GM21529 (cell line): ENCODE results near the gene FXYD4.
A peak's percentile ranks its signal among the peaks of the same experiment; 100 is the strongest.
"Not testable (repeated sequence)": the region's sequence is repeated elsewhere in the genome, so short reads cannot be mapped to it uniquely, and the experiment has no call there.

ENCODE experiments used
- ATAC-seq: cut with Tn5 transposase; IDR thresholded peaks from one replicate; pipeline ENCODE4 v1.9.1; 2021; ENCODE audit not compliant: unreplicated experiment

Gene FXYD4, protein sequence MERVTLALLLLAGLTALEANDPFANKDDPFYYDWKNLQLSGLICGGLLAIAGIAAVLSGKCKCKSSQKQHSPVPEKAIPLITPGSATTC

DNA sequence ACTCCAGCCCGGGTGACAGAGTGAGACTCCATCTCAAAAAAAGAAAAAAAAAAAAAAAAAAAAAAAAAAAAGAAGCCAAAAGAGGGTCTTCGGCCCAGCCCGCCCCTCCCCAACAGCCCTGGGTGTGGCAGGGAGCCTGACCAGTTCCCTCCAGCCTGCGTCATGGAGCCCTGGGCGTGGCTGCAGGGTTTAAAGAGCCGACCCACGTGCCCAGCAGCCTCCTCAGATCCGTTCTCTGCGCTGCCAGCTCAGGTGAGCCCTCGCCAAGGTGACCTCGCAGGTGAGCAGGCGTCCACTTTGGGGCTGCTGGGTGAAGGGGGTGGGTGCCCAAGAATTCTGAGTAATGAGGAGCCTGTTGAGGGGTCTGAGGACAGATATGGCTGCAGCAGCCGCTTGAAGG, at the start of gene FXYD4:
Gene FXYD4, plus strand, starts transcription at position 219 of the 400 bp plus-strand sequence. CDS start 2,111 bp downstream, outside the sequence.
- no peak for ATAC-seq

DNA sequence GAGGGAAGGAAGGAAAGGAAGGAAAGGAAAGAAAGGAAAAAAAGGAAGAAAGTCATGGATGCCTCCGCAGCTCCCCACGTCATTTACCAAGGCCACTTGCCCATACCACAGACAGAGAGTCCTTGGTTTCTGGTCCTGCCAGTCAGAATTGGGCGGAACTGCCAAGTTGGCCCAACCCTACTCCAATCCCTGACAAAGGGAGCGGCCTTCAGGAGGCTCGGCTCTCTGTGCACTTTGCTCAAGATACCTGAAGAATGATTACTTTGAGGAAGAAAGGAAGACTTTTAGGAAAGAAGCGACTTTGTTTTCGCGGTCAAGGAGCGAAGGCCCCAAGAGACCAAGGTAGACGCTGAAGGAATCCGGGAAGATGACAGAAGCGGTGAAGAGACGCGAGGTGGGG, 49.1 kb upstream of the FXYD4 start:
- no peak for ATAC-seq

DNA sequence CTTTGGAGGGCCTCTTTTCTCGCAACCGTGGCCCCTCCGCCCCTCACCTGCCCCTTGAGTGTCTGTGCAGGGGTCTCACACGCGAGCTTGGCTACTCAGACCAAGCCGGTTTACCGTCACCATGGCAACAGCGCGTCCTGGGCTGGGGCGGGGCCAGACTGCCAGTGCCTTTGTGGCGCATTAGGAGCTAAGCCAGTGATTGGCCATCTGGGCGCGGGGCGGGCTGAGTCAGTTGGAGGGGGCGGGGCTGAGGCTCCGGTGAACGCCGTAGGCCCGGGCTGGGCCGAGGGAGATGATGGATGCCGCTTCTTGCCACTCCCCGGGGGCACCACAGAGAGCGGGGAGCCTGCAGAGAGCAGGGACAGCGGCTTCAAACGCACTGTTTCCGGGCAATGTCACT, 48.7 kb upstream of the FXYD4 start:
- ATAC-seq, result peak; percentile 56

DNA sequence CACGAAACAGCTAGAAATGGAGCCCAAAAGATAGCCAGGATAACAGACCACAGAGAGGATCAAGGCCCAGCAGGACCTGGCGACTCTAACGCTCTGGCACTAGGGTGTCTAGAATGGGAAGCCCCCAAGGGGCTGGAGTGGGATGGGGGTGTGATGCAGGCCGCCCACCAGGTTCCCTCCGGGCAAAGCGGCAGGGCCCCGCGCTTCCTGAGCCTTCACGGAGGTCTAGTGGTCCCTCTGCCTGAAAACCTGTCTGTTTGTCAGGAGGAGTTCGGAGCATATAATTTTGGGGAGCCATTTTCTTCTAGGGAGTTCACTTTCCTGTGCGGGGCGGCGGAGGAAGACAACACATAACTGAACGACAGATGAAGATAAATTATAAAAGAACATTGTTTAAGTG, 48.2 kb upstream of the FXYD4 start:
- no peak for ATAC-seq

GRCh38 chr10:43324876-43325275, 46.6 kb upstream of the FXYD4 start:
- ATAC-seq, result no peak

DNA sequence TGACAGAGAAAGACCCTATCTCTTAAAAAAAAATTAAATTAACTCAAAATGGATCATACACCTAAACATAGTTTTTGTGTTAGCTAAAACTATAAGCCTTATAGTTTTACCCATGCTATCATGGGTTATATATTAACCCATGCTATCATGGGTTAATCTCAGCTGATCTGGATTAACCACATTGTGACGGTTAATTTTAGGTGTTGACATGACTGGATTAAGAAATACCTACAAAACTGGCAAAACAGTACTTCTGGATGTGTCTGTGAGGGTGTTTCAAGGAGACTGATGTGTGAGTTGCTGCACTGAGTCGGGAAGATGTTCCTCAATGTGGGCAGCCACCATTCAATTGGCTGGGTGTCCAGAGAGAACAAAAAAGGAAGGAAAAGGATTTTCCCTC, 44.3 kb upstream of the FXYD4 start:
- no peak for ATAC-seq

GRCh38 chr10:43327986-43328385, 43.5 kb upstream of the FXYD4 start:
- ATAC-seq, result no peak

DNA sequence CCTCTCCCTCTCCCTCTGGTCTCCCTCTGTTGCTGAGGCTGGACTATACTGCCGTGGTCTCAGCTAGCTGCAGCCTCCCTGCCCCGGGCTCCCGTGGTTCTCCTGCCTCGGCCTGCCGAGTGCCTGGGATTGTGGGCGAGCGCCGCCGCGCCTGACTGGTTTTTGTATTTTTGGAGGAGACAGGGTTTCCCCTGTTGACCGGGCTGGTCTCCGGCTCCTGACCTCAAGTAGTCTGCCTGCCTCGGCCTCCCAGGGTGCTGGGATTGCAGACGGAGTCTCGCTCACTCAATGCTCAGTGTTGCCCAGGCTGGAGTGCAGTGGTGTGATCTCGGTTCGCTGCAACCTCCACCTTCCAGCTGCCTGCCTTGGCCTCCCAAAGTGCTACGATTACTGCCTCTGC, 42.6 kb upstream of the FXYD4 start:
- not testable (repeated sequence) for ATAC-seq

DNA sequence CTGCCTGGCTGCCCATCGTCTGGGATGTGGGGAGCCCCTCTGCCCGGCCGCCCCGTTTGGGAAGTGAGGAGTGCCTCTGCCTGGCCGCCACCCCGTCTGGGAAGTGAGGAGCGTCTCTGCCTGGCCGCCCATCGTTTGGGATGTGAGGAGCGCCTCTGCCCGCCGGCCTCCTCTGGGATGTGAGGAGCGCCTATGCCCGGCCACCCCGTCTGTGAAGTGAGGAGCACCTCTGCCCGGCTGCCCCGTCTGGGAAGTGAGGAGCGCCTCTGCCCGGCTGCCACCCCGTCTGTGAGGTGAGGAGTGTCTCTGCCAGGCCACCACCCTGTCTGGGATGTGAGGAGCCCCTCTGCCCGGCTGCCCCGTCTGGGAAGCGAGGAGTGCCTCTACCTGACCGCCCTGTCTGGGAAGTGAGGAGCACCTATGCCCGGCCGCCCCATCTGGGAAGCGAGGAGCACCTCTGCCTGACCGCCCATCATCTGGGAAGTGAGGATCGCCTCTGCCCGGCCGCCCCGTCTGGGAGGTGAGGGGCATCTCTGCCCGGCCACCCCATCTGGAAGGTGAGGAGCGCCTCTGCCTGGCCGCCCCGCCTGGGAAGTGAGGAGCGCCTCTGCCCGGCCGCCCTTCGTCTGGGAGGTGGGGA, 42.1 kb upstream of the FXYD4 start:
- ATAC-seq, result not testable (repeated sequence)

DNA sequence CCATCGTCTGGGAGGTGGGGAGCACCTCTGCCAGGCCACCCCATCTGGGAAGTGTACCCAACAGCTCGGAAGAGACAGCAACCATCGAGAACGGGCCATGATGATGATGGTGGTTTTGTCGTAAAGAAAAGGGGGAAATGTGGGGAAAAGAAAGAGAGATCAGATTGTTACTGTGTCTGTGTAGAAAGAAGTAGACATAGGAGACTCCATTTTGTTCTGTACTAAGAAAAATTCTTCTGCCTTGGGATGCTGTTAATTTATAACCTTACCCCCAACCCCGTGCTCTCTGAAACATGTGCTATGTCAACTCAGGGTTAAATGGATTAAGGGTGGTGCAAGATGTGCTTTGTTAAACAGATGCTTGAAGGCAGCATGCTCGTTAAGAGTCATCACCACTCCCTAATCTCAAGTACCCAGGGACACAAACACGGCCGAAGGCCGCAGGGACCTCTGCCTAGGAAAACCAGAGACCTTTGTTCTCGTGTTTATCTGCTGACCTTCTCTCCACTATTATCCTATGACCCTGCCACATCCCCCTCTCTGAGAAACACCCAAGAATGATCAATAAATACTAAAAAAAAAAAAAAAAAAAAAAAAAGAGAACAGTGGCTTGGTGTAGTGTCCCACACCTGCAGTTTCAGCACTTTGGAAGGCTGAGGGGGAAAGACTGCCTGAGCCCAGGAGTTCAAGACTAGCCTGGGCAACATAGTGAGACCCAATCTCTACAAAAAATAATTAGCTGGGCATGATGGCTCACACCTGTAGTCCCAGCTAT, 41.2 kb upstream of the FXYD4 start:
- ATAC-seq, result not testable (repeated sequence)

- not testable (repeated sequence) for ATAC-seq
These were observed 40.7 kb upstream of the FXYD4 start for GRCh38 chr10:43330824-43331127.

DNA sequence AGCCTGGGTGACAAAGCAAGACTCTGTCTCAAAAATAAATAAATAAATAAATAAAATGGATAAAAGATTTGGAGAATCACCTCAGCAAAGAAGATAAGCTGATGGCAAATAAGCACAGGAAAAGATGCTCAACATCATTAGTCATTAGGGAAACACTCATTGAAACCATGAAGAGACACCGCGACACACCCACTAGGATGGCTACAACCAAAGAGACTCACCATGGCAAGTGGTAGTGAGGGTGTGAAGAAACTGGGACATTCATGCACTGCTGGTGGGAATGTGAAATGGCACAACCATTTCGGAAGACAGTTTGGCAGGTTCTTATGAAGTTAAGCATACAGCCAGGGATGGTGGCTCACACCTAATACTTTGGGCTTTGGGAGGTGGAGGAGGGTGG, 37.8 kb upstream of the FXYD4 start:
- ATAC-seq, result no peak

- no peak for ATAC-seq
These were observed 35.4 kb upstream of the FXYD4 start for GRCh38 chr10:43336061-43336460.

- ATAC-seq, result no peak
These were observed 34.7 kb upstream of the FXYD4 start for GRCh38 chr10:43336641-43337318.

DNA sequence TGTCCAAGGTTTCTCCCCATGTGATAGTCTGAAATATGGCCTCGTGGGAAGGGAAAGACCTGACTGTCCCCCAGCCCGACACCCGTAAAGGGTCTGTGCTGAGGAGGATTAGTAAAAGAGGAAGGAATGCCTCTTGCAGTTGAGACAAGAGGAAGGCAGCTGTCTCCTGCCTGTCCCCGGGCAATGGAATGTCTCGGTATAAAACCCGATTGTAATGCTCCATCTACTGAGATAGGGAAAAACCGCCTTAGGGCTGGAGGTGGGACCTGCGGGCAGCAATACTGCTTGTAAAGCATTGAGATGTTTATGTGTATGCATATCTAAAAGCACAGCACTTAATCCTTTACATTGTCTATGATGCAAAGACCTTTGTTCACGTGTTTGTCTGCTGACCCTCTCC, 33.9 kb upstream of the FXYD4 start:
- ATAC-seq, result not testable (repeated sequence)

DNA sequence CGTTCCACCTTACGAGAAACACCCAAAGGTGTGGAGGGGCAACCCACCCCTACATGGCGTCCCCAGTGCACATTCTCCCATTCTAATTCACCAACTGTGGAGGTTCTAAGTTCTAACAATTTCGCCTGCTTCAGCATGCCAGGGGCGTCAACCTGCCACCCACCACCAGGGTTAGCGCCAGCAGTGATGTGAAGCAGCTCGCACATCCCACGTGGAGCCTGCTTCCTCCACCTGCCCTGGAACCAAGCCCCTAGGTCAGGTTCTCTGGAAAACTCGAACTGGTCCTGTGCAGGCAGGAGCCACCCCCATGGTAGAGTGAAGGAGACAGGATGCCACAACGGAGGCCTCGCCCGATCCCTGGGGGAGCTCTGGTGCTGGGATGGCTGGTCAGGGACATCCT, 33.3 kb upstream of the FXYD4 start:
- ATAC-seq, result no peak

DNA sequence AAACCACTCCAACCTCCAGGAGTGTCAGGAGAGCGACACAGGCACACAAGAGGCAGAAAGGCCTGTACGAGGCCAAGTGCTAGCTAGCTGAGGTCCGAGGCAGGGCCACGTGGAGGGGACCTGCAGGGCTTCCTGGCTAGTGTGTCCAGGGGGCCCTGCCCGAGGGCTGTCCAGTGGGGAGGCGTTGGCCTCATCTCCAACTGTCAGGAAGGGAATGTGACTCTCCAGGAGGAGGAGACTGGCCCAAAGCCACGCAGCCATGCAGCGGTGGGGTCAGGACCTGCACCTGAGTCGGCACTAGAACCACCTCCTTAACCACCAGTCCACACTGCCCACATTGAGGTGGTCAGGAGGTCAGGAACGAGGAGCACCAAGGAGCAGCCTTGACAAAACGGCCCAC, 32.3 kb upstream of the FXYD4 start:
- no peak for ATAC-seq

DNA sequence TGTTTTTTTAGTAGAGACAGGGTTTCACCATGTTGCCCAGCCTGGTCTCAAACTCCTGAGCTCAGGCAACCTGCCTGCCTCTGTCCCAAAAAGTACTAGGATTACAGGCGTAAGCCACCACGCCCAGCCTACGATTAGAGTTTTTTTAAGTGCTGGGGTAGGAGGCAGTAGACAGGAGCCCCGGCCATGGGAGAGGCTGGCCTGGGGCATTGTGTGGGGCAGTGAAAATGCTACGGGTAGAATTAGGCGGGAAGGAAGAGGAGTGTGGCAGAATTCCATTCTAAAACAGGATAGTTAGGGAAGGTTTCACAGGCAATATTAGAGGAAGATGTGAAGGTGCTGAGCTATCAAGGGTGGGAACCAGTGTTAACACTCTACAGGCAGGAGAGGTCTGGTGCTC, 31.3 kb upstream of the FXYD4 start:
- ATAC-seq, result no peak

DNA sequence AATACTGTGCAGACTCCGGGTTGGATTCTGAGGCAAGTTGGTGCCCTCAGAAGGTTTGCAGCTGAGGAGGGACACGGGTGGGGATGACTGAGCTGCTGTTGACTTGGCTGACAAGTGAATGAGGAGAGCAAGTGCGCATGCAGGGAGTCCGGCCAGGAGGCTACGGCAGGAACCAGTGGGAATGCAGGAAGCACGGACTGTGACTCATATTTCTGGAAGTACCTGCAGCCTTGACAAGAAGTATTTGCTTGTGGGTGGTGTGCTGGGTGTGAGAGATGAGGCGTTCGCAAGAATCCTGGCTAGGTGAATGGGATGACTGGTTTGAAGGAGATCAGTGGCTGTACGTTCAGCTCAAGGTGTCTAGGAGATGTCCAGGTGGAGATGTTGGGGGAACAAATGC, 30.8 kb upstream of the FXYD4 start:
- ATAC-seq, result no peak

DNA sequence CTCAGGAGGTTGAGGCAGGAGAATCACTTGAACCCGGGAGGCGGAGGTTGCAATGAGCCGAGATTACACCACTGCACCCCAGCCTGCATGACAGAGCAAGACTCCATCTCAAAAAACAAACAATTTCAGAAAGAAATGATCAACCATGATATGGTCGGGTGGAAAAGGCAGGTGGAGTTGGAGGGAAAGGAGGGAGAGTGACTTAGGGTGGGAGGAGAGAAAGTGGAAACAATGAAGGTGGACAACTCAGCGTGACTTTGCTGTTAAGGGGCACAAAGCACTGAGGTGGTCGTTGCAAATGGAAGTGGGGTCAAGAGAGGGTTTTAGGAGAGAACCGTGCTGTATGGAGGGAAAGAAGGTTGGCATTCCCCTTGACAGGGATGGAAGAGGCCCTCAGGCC, 30.0 kb upstream of the FXYD4 start:
- no peak for ATAC-seq

DNA sequence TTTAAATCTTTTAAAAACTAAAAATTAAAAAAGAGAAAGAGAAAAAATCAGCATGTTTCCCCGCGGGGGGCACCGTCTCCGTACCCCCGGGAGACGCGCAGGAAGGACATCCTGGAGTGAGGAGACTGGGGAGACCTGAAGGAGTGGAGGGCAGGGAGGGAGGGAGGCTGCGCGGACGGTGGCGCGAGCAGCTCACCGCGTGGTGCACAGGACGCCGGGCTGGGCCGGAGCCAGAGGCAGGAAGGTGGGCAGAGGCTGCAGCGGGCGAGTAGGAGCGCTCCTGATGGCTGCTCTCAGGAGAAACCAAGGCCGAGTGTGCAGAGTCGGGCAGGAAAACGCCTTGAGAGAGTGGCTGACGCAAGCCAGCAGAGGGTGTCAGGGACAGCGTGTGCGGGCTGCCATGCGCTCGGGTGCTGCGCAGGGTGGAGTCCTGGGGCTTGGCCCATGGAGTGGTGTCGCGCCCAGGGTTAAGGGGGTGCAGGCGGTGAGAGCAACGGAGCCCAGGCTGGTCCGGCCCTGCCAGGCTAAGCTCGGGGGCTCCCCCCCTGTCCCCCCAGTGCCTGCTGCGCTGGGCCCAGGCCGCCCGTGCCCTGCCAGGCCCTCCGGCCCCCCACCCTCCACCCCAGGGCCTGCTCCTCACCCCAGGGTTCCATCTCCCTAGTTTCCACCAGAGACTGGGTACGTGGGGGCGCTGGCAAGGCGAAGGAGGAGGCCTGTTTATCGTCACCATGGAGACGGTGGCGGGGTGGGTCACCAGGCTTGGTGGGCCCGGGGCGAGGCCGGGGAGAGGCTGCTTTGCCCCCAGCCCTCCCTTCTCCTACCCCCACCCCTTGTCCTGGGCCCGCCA, 28.9 kb upstream of the FXYD4 start:
- ATAC-seq, result no peak
